GM12878 (cell line): ENCODE measurements around the gene PRSS2.

Experiments used
- BRCA1 ChIP-seq: IDR thresholded peaks from 2 replicates; pipeline ENCODE4 v1.6.1; 2011; ENCODE audit warnings: low read depth, low read length, improper control_type of control experiment
- CHD1 ChIP-seq: IDR thresholded peaks from 2 replicates; pipeline ENCODE4 v1.6.1; 2012; ENCODE audit warnings: low read depth, low read length, improper control_type of control experiment
- CTCF ChIP-seq, 3 experiments: IDR thresholded peaks in 2 of 3; conservative IDR thresholded peaks in 1 of 3; 2 replicates each; pipeline ENCODE4 v1.5.1; 2011; ENCODE audit warnings: low read depth in 3 of 3, low read length in 3 of 3, mild to moderate bottlenecking in 3 of 3, control low read depth in 2 of 3, moderate library complexity in 2 of 3, inconsistent platforms in 1 of 3, mixed read lengths in 1 of 3; ENCODE audit not compliant: control insufficient read depth in 2 of 3, insufficient read depth in 1 of 3; ENCODE audit errors: extremely low read depth in 1 of 3
- EP300 ChIP-seq, 2 experiments: fragments of 150-350 bp in 1 of 2; IDR thresholded peaks; 2 replicates each; pipeline ENCODE4 v1.6.1; 2011 to 2012; ENCODE audit warnings: low read depth in 2 of 2, low read length in 2 of 2, borderline replicate concordance in 1 of 2, improper control_type of control experiment in 1 of 2, inconsistent platforms in 1 of 2; ENCODE audit not compliant: control insufficient read depth in 1 of 2
- NFIC ChIP-seq: IDR thresholded peaks from 2 replicates; pipeline ENCODE4 v1.6.1; 2012; ENCODE audit warnings: low read depth, mild to moderate bottlenecking, inconsistent platforms, low read length, moderate library complexity
- RAD21 ChIP-seq: IDR thresholded peaks from 2 replicates; pipeline ENCODE4 v1.6.1; 2011; ENCODE audit warnings: mild to moderate bottlenecking, low read depth, low read length, moderate library complexity; ENCODE audit not compliant: insufficient read depth
- SMAD1 ChIP-seq: fragments of 450-650 bp; IDR thresholded peaks from 2 replicates; pipeline ENCODE4 v1.6.1; 2018; ENCODE audit warnings: mild to moderate bottlenecking, low read depth; ENCODE audit not compliant: partially characterized antibody
- USF2 ChIP-seq: IDR thresholded peaks from 2 replicates; pipeline ENCODE4 v1.6.1; 2011; ENCODE audit warnings: low read depth, low read length, improper control_type of control experiment, borderline replicate concordance

- TF ChIP-seq EP300 (IDR thresholded peaks at IDR 0.05; ENCODE audit: borderline replicate concordance in 1 of 2, control insufficient read depth in 1 of 2, low read depth in 2 of 2, low read length in 2 of 2) (no peak), NFIC (no peak), CTCF (IDR thresholded peaks at IDR 0.05 in 2 of 3, conservative IDR thresholded peaks at IDR 0.05 in 1 of 3; ENCODE audit: control insufficient read depth in 2 of 3, extremely low read depth in 1 of 3, insufficient read depth in 1 of 3, low read depth in 3 of 3, low read length in 3 of 3) (no peak), RAD21 (no peak), BRCA1 (no peak), SMAD1 (no peak), USF2 (no peak), CHD1 (0 out of 2 replicates have a peak, but pooled peaks have one; percentile 15)
These were observed 37.7 kb downstream of the PRSS2 start for GRCh38 chr7:142808461-142808801.
